Activated T-helper 2 cell treated with anti-CD3 and anti-CD28 coated beads, Interferon-gamma antibody, Interleukin-2, Interleukin-4, amounts not matched to agents 10 μg/mL and 5 μg/mL and 100 μg/mL, durations not matched to agents 14 hours and 24 hours and 36 hours (primary cell): ENCODE measurements around the gene MKLN1. TPM values are rescaled to one million over a fixed set of nuclear protein-coding genes. Genes with fewer than 3 reads are reported as not detected.

Experiments used
- total RNA-seq: library from RNA; stranded (reverse); gene quantifications from 2 replicates; pipeline ENCODE4 v1.2.3, GENCODE V29; 2022

The MKLN1 gene
- total RNA-seq, 1 donor from 2014 or later = 38.3 TPM

Other genes starting within 250 kb of the MKLN1 start
- gene PODXL, start 228.8 kb downstream of the MKLN1 start, total RNA-seq = 0.68 and 0.76 TPM in 2 replicates